H1 (cell line): ENCODE results near the gene TSFM. TPM values are rescaled to one million over a fixed set of nuclear protein-coding genes. Genes with fewer than 3 reads are reported as not detected.
A peak's percentile ranks its signal among the peaks of the same experiment; 100 is the strongest.

Experiments
- CTCF ChIA-PET: fragments of 300-600 bp; sonication (Branson Sonifier 250); formaldehyde crosslinking; loops from one replicate; lab custom pipeline; 2021; ENCODE audit not compliant: partially characterized antibody; lab: Charles Lee
- POLR2A ChIA-PET: fragments of 300-600 bp; sonication (Branson Sonifier 250); formaldehyde crosslinking; loops from one replicate; lab custom pipeline; 2021; ENCODE audit warnings: inconsistent platforms; ENCODE audit not compliant: partially characterized antibody; lab: Charles Lee
- DNase-seq, 2 experiments: peaks; one replicate each; pipeline versions ENCODE4 v3.0.0 to v3.0.0-alpha.2; 2010 to 2022; ENCODE audit warnings: low spot score in 2 of 2, low read depth in 1 of 2, mixed read lengths in 1 of 2
- FAIRE-seq: peaks from 2 replicates; lab custom pipeline; 2011; peaks lifted over from hg19 to GRCh38; lab: Jason Lieb, UNC
- H2AFZ ChIP-seq: 2 replicates; pipeline ENCODE4 v1.8.1; 2012; ENCODE audit warnings: low read length, inconsistent platforms
- H2AK5ac ChIP-seq: 2 replicates; pipeline ENCODE4 v1.6.1; 2013; ENCODE audit warnings: low read depth, low read length
- H2BK120ac ChIP-seq: replicated peaks from 2 replicates; pipeline ENCODE3; 2013; ENCODE audit warnings: low read depth, low read length, inconsistent platforms
- H2BK12ac ChIP-seq: 2 replicates; pipeline ENCODE4 v1.6.1; 2013; ENCODE audit warnings: low read depth, low read length
- H2BK15ac ChIP-seq: 2 replicates; pipeline ENCODE4 v1.6.1; 2013; ENCODE audit warnings: low read length
- H2BK20ac ChIP-seq: 2 replicates; pipeline ENCODE4 v1.6.1; 2013; ENCODE audit warnings: low read length
- H2BK5ac ChIP-seq: 2 replicates; pipeline ENCODE4 v1.6.1; 2013; ENCODE audit warnings: low read depth, low read length
- H3K14ac ChIP-seq: 2 replicates; pipeline ENCODE4 v1.6.1; 2013; ENCODE audit warnings: inconsistent platforms; ENCODE audit not compliant: insufficient read length
- H3K18ac ChIP-seq: 2 replicates; pipeline ENCODE4 v1.6.1; 2013; ENCODE audit warnings: low read length; ENCODE audit errors: extremely low read depth
- H3K23ac ChIP-seq: 2 replicates; pipeline ENCODE4 v1.6.1; 2013; ENCODE audit warnings: inconsistent platforms; ENCODE audit not compliant: insufficient read length
- H3K23me2 ChIP-seq: 2 replicates; pipeline ENCODE4 v1.6.1; 2013; ENCODE audit warnings: low read depth, low read length
- H3K27ac ChIP-seq: 2 replicates; pipeline ENCODE4 v1.6.1; 2011; ENCODE audit warnings: low read depth, low read length, inconsistent platforms
- H3K27me3 ChIP-seq, 4 experiments: replicated peaks in 1 of 4; 1 replicate in 1 of 4; 2 replicates in 3 of 4; pipeline versions ENCODE4 v1.6.1 to v1.8.1; 2011 to 2013; ENCODE audit warnings: low read length in 3 of 4, mild to moderate bottlenecking in 3 of 4, inconsistent platforms in 2 of 4, mixed read lengths in 2 of 4, moderate library complexity in 1 of 4; ENCODE audit not compliant: control insufficient read depth in 3 of 4, insufficient read depth in 3 of 4; ENCODE audit errors: extremely low read depth in 1 of 4
- H3K36me3 ChIP-seq, 4 experiments: 2 replicates each; pipeline versions ENCODE4 v1.6.1 to v1.8.1; 2011 to 2013; ENCODE audit warnings: mild to moderate bottlenecking in 4 of 4, low read length in 3 of 4, moderate library complexity in 2 of 4, control low read depth in 1 of 4, inconsistent platforms in 1 of 4; ENCODE audit not compliant: insufficient read depth in 4 of 4, control insufficient read depth in 2 of 4
- H3K4ac ChIP-seq: replicated peaks from 2 replicates; pipeline ENCODE3; 2013; ENCODE audit warnings: low read length, low read depth, mixed read lengths, inconsistent platforms; ENCODE audit not compliant: insufficient read length
- H3K4me1 ChIP-seq, 4 experiments: replicated peaks in 1 of 4; 1 replicate in 1 of 4; 2 replicates in 3 of 4; pipeline versions ENCODE4 v1.6.1 to v1.8.1; 2011 to 2013; ENCODE audit warnings: low read length in 3 of 4, inconsistent platforms in 2 of 4, mixed read lengths in 1 of 4; ENCODE audit not compliant: insufficient read depth in 4 of 4, control insufficient read depth in 3 of 4
- H3K4me2 ChIP-seq, 2 experiments: 2 replicates each; pipeline versions ENCODE4 v1.6.1 to v1.8.1; 2011 to 2013; ENCODE audit warnings: low read depth in 2 of 2, low read length in 2 of 2, control low read depth in 1 of 2, inconsistent platforms in 1 of 2, mild to moderate bottlenecking in 1 of 2; ENCODE audit not compliant: insufficient read depth in 1 of 2
- H3K4me3 ChIP-seq, 4 experiments: fragments of 200-600, 300-600 bp in 1 of 4; sonication (generic), shearing (Covaris generic), sonication (Bioruptor Twin) in 1 of 4; 2 replicates each; pipeline versions ENCODE4 v1.5.1 to v1.8.1; 2011 to 2016; ENCODE audit warnings: low read length in 4 of 4, low read depth in 3 of 4, control low read depth in 2 of 4, inconsistent platforms in 2 of 4, mild to moderate bottlenecking in 2 of 4, mixed read lengths in 1 of 4, moderate library complexity in 1 of 4; ENCODE audit not compliant: insufficient read depth in 2 of 4; ENCODE audit errors: extremely low read depth in 1 of 4
- H3K56ac ChIP-seq: replicated peaks from 2 replicates; pipeline ENCODE3; 2013; ENCODE audit warnings: low read depth, mild to moderate bottlenecking, mixed read lengths, low read length, inconsistent platforms; ENCODE audit not compliant: insufficient read length
- H3K79me1 ChIP-seq: 2 replicates; pipeline ENCODE4 v1.6.1; 2013; ENCODE audit warnings: low read depth, low read length, control low read depth
- H3K79me2 ChIP-seq, 2 experiments: 2 replicates each; pipeline versions ENCODE4 v1.6.1 to v1.8.1; 2012 to 2013; ENCODE audit warnings: low read length in 2 of 2, mild to moderate bottlenecking in 2 of 2, inconsistent platforms in 1 of 2; ENCODE audit not compliant: insufficient read depth in 2 of 2, control insufficient read depth in 1 of 2
- H3K9ac ChIP-seq, 4 experiments: replicated peaks in 1 of 4; 1 replicate in 1 of 4; 2 replicates in 3 of 4; pipeline versions ENCODE4 v1.6.1 to v1.8.1; 2011 to 2013; ENCODE audit warnings: low read depth in 3 of 4, low read length in 3 of 4, control low read depth in 2 of 4, mild to moderate bottlenecking in 2 of 4, moderate library complexity in 2 of 4, inconsistent platforms in 1 of 4; ENCODE audit errors: extremely low read depth in 1 of 4
- H3K9me3 ChIP-seq, 2 experiments: 2 replicates each; pipeline versions ENCODE4 v1.6.1 to v1.8.1; 2012 to 2013; ENCODE audit warnings: mild to moderate bottlenecking in 2 of 2, moderate library complexity in 2 of 2, control low read depth in 1 of 2, inconsistent platforms in 1 of 2, low read depth in 1 of 2, low read length in 1 of 2, mixed read lengths in 1 of 2; ENCODE audit not compliant: insufficient read depth in 2 of 2
- H4K20me1 ChIP-seq, 2 experiments: replicated peaks in 1 of 2; 2 replicates each; pipeline versions ENCODE3 to v1.8.1; 2011 to 2013; ENCODE audit warnings: inconsistent platforms in 2 of 2, low read length in 2 of 2, mild to moderate bottlenecking in 1 of 2; ENCODE audit not compliant: insufficient read depth in 2 of 2, control insufficient read depth in 1 of 2
- H4K5ac ChIP-seq: 2 replicates; pipeline ENCODE4 v1.6.1; 2013; ENCODE audit warnings: low read length, low read depth, mixed read lengths, inconsistent platforms; ENCODE audit not compliant: insufficient read length
- H4K8ac ChIP-seq: 2 replicates; pipeline ENCODE4 v1.8.0; 2013; ENCODE audit warnings: mild to moderate bottlenecking, moderate library complexity, low read length, inconsistent platforms; ENCODE audit not compliant: insufficient read depth; ENCODE audit errors: extremely low read depth
- H4K91ac ChIP-seq: replicated peaks from 2 replicates; pipeline ENCODE3; 2013; ENCODE audit warnings: low read length, mixed read lengths, inconsistent platforms; ENCODE audit not compliant: insufficient read length
- BRCA1 ChIP-seq: IDR thresholded peaks from 2 replicates; pipeline ENCODE4 v1.6.1; 2012; ENCODE audit warnings: low read depth, low read length, improper control_type of control experiment
- EGR1 ChIP-seq: IDR thresholded peaks from 2 replicates; pipeline ENCODE4 v1.6.1; 2011; ENCODE audit warnings: low read depth, low read length, borderline replicate concordance
- HDAC6 ChIP-seq: IDR thresholded peaks from one replicate; pipeline ENCODE4 v1.7.1; 2012; ENCODE audit warnings: low read depth, mild to moderate bottlenecking, inconsistent platforms, low read length, moderate library complexity
- MAFK ChIP-seq: IDR thresholded peaks from 2 replicates; pipeline ENCODE4 v1.6.1; 2012; ENCODE audit warnings: low read depth, mild to moderate bottlenecking, improper control_type of control experiment, low read length
- POLR2A ChIP-seq, 2 experiments: IDR thresholded peaks; 1 replicate in 1 of 2; 2 replicates in 1 of 2; pipeline ENCODE4 v1.6.1; 2011; ENCODE audit warnings: low read depth in 2 of 2, low read length in 2 of 2, mild to moderate bottlenecking in 2 of 2; ENCODE audit errors: control extremely low read depth in 1 of 2
- RBBP5 ChIP-seq: IDR thresholded peaks from 2 replicates; pipeline ENCODE4 v1.7.1; 2012; ENCODE audit warnings: low read depth, mild to moderate bottlenecking, inconsistent platforms, low read length, moderate library complexity, borderline replicate concordance
- SAP30 ChIP-seq: fragments of 300-600 bp; sonication (generic); IDR thresholded peaks from 2 replicates; pipeline ENCODE4 v1.7.1; 2012; ENCODE audit warnings: low read length, moderate library complexity, mild to moderate bottlenecking, inconsistent platforms; ENCODE audit not compliant: insufficient read depth, insufficient replicate concordance
- SIN3A ChIP-seq, 2 experiments: IDR thresholded peaks in 1 of 2; conservative IDR thresholded peaks in 1 of 2; 2 replicates each; pipeline ENCODE4 v1.6.1; 2011 to 2012; ENCODE audit warnings: low read length in 2 of 2, improper control_type of control experiment in 1 of 2, low read depth in 1 of 2, mild to moderate bottlenecking in 1 of 2
- YY1 ChIP-seq: IDR thresholded peaks from 2 replicates; pipeline ENCODE4 v1.6.1; 2011; ENCODE audit warnings: low read depth, mild to moderate bottlenecking, low read length
- WGBS, 2 experiments: shearing (Covaris generic) in 1 of 2; methylation state at CpG; one replicate each; pipeline versions ENCODE4 v1.1.6 to v1.1.7; 2013 to 2015; ENCODE audit warnings: low lambda C conversion rate in 2 of 2, mixed read lengths in 2 of 2, inconsistent platforms in 1 of 2, low coverage in 1 of 2, missing lambda C conversion rate in 1 of 2; ENCODE audit not compliant: insufficient replicate concordance in 2 of 2, insufficient coverage in 1 of 2, insufficient read length in 1 of 2; ENCODE audit errors: extremely low coverage in 1 of 2, missing lambda C conversion rate in 1 of 2; 5-methylcytosine and 5-hydroxymethylcytosine counted together
- polyA plus RNA-seq, 7 experiments: library from polyadenylated mRNA; depleted of rRNA in 3 of 7; stranded (reverse) in 5 of 7; unstranded in 2 of 7; fragments of >200 nt in 5 of 7; fragments of 200-250 nt in 2 of 7; gene quantifications; 1 replicate in 5 of 7; 2 replicates in 1 of 7; 4 replicates in 1 of 7; pipeline versions ENCODE4 v1.2.1 to v1.2.3, GENCODE V29; 2011 to 2013; ENCODE audit warnings: missing spikeins in 2 of 7, mixed read lengths in 2 of 7
- total RNA-seq: library from RNA; stranded (reverse); fragmentation: NEBNext Ultra II Directional; extraction: Animal tissue kit (Norgen Biotek cat#: 25700); gene quantifications from 2 replicates; pipeline ENCODE4 v1.2.1, GENCODE V29; 2021
- TF ChIP-seq, protein P1 (sequence below): IDR thresholded peaks from 2 replicates; pipeline ENCODE4 v1.6.1; 2012; ENCODE audit warnings: inconsistent platforms

TSFM gene
- total and polyA plus RNA-seq, 2 of the 8 experiments (the other 6 are each of a cell fraction or from before 2014, with no cell fraction given) = 17.4 to 49.8 TPM

GRCh38 chr12:57735952-57736740 lies 46.4 kb upstream of the TSFM start:
- Histone ChIP-seq H3K27ac (no peak overlapping the region), H4K20me1 (peaks cover 0 to 17% of the 10 kb centered on the region in 2 experiments), H3K14ac (no peak overlapping the region), H2BK5ac (no peak overlapping the region), H3K9me3 (no peaks in the 10 kb centered on the region; a peak in 1 of 4 replicates), H3K79me1 (no peaks in the 10 kb centered on the region), H3K18ac (no peak overlapping the region), H2BK15ac (peak overlapping the region; percentile 92; the same call in 1 of the 2 replicates), H3K23me2 (peaks cover 2% of the 10 kb centered on the region; the same call in 1 of the 2 replicates), H3K56ac (no peak overlapping the region), H2BK120ac (no peak overlapping the region), H3K9ac (no peak overlapping the region), H4K8ac (no peak overlapping the region), H2AFZ (no peak overlapping the region), H3K4ac (peak overlapping the region; percentile 75), H3K27me3 (peaks cover 50 to 97% (median 90%) of the 10 kb centered on the region in 4 experiments), H3K4me2 (peak overlapping the region; percentile 79 to 93), H3K36me3 (peaks cover 0 to 6% (median 0%) of the 10 kb centered on the region in 4 experiments; a peak in 1 of 8 replicates), H2BK20ac (no peak overlapping the region), H3K4me3 (peak overlapping the region; percentile 19 to 76 (median 30)), H2BK12ac (peak overlapping the region; percentile 84; the same call in 1 of the 2 replicates), H3K4me1 (peaks cover 6 to 29% (median 12%) of the 10 kb centered on the region in 4 experiments; a peak in 6 of 7 replicates), H3K79me2 (no peaks in the 10 kb centered on the region), H2AK5ac (no peak overlapping the region), H4K91ac (no peak overlapping the region), H3K23ac (no peak overlapping the region), H4K5ac (no peak overlapping the region)
- ChIA-PET CTCF (interaction anchor here (0.6 to 11.2 kb wide), 26 partner anchors 8 to 281 kb away, joined by 3 to 149 read pairs (median 5); partner anchors contain the start of genes ARHGEF25, B4GALNT1, CYP27B1 and OS9), POLR2A (interaction anchor here (0.7 to 5.2 kb wide), 26 partner anchors 9 to 218 kb away, joined by 3 to 59 read pairs (median 4); partner anchors contain the start of genes ARHGEF25, CDK4, DDIT3 and EEF1AKMT3)
- DNase-seq (peak in 1 of 2 experiments; percentile 80), FAIRE-seq (no peak)
- WGBS, 2 experiments = 2% methylated on average over 38 of the region's 49 CpGs; no CpG with 5 or more reads in 1 of the 2 experiments
- TF ChIP-seq EGR1 (peak; percentile 66; the same call in 1 of the 2 replicates), HDAC6 (no peak), SAP30 (no peak), POLR2A (IDR thresholded peaks at IDR 0.05; ENCODE audit: control extremely low read depth in 1 of 2, low read depth in 2 of 2, low read length in 2 of 2) (no peak), MAFK (no peak), YY1 (peak; percentile 56; the same call in 1 of the 2 replicates), BRCA1 (no peak), RBBP5 (peak; percentile 32; the same call in 1 of the 2 replicates), SIN3A (conservative IDR thresholded peaks at IDR 0.05 in 1 of 2, IDR thresholded peaks at IDR 0.05 in 1 of 2; ENCODE audit: low read depth in 1 of 2, low read length in 2 of 2) (peak in 1 of 2 experiments; percentile 94; a peak in 2 of 4 replicates)
- TF ChIP-seq, protein P1, sequence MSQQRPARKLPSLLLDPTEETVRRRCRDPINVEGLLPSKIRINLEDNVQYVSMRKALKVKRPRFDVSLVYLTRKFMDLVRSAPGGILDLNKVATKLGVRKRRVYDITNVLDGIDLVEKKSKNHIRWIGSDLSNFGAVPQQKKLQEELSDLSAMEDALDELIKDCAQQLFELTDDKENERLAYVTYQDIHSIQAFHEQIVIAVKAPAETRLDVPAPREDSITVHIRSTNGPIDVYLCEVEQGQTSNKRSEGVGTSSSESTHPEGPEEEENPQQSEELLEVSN = 0 out of 2 replicates have a peak, but pooled peaks have one; percentile 42
